ENCODE measurements around the gene C12orf56.

The C12orf56 gene

DNA sequence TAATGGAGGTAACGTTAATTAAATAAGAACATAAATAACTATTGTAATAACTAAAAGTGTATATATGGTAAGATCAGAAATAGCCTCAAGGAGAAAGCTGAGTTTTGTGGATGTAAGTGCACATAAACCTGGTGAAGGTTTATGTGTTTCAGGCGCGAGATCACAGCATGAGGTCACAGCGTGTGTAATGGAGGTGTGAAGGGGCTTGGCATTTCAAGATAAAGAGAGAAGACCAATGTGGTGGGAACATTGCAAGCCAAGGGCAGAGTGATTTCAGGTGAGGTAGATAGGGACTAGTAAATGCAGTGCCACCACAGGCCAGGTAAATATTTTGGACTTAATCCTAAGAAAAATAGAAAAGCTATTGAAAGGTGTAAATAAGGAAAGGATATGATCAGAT, 146.7 kb downstream of the C12orf56 start:
- TF ChIP-seq OSR1 (CRISPR knock-in tag; IDR thresholded peaks at IDR 0.05) (no peak), ARNTL (CRISPR knock-in tag; IDR thresholded peaks at IDR 0.05; ENCODE audit: borderline replicate concordance, low read depth) (no peak), TOX (CRISPR knock-in tag; IDR thresholded peaks at IDR 0.05; ENCODE audit: borderline replicate concordance) (no peak), ZFP3 (CRISPR knock-in tag; IDR thresholded peaks at IDR 0.05) (no peak), SNAI2 (CRISPR knock-in tag; IDR thresholded peaks at IDR 0.05) (no peak), BACH2 (CRISPR knock-in tag; IDR thresholded peaks at IDR 0.05; ENCODE audit: borderline replicate concordance) (no peak), CSDC2 (CRISPR knock-in tag; IDR thresholded peaks at IDR 0.05) (no peak)
- TF ChIP-seq, protein P1, sequence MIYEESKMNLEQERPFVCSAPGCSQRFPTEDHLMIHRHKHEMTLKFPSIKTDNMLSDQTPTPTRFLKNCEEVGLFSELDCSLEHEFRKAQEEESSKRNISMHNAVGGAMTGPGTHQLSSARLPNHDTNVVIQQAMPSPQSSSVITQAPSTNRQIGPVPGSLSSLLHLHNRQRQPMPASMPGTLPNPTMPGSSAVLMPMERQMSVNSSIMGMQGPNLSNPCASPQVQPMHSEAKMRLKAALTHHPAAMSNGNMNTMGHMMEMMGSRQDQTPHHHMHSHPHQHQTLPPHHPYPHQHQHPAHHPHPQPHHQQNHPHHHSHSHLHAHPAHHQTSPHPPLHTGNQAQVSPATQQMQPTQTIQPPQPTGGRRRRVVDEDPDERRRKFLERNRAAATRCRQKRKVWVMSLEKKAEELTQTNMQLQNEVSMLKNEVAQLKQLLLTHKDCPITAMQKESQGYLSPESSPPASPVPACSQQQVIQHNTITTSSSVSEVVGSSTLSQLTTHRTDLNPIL (CRISPR knock-in tag; IDR thresholded peaks at IDR 0.05; ENCODE audit: low read depth): no peak
- TF ChIP-seq, protein P2, sequence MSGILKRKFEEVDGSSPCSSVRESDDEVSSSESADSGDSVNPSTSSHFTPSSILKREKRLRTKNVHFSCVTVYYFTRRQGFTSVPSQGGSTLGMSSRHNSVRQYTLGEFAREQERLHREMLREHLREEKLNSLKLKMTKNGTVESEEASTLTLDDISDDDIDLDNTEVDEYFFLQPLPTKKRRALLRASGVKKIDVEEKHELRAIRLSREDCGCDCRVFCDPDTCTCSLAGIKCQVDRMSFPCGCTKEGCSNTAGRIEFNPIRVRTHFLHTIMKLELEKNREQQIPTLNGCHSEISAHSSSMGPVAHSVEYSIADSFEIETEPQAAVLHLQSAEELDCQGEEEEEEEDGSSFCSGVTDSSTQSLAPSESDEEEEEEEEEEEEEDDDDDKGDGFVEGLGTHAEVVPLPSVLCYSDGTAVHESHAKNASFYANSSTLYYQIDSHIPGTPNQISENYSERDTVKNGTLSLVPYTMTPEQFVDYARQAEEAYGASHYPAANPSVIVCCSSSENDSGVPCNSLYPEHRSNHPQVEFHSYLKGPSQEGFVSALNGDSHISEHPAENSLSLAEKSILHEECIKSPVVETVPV (CRISPR knock-in tag; IDR thresholded peaks at IDR 0.05): no peak
- TF ChIP-seq, protein P3, sequence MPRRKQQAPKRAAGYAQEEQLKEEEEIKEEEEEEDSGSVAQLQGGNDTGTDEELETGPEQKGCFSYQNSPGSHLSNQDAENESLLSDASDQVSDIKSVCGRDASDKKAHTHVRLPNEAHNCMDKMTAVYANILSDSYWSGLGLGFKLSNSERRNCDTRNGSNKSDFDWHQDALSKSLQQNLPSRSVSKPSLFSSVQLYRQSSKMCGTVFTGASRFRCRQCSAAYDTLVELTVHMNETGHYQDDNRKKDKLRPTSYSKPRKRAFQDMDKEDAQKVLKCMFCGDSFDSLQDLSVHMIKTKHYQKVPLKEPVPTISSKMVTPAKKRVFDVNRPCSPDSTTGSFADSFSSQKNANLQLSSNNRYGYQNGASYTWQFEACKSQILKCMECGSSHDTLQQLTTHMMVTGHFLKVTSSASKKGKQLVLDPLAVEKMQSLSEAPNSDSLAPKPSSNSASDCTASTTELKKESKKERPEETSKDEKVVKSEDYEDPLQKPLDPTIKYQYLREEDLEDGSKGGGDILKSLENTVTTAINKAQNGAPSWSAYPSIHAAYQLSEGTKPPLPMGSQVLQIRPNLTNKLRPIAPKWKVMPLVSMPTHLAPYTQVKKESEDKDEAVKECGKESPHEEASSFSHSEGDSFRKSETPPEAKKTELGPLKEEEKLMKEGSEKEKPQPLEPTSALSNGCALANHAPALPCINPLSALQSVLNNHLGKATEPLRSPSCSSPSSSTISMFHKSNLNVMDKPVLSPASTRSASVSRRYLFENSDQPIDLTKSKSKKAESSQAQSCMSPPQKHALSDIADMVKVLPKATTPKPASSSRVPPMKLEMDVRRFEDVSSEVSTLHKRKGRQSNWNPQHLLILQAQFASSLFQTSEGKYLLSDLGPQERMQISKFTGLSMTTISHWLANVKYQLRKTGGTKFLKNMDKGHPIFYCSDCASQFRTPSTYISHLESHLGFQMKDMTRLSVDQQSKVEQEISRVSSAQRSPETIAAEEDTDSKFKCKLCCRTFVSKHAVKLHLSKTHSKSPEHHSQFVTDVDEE (CRISPR knock-in tag; IDR thresholded peaks at IDR 0.05): no peak
- no peak for ATAC-seq

DNA sequence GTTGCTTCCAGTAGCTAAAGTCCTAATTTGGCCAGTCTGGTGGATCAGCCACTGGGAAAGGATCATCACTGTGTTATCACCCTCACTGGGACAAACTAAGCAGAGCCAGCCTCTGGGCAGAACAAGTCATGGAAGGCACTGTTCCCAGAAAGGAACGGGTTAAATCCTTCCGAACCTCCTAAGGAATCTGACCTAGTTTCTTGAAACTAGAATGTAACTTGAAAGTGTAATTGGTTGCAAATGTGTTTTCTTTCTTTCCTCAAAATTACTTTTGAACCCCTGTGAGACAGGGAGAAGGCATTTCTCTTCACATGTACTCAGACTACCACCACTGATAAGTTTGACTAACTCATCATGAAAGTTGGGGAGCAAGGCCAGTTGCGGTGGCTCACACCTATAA, 149.8 kb downstream of the C12orf56 start:
- TF ChIP-seq, protein P4, sequence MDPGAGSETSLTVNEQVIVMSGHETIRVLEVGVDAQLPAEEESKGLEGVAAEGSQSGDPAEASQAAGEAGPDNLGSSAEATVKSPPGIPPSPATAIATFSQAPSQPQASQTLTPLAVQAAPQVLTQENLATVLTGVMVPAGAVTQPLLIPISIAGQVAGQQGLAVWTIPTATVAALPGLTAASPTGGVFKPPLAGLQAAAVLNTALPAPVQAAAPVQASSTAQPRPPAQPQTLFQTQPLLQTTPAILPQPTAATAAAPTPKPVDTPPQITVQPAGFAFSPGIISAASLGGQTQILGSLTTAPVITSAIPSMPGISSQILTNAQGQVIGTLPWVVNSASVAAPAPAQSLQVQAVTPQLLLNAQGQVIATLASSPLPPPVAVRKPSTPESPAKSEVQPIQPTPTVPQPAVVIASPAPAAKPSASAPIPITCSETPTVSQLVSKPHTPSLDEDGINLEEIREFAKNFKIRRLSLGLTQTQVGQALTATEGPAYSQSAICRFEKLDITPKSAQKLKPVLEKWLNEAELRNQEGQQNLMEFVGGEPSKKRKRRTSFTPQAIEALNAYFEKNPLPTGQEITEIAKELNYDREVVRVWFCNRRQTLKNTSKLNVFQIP (CRISPR knock-in tag; IDR thresholded peaks at IDR 0.05; ENCODE audit: borderline replicate concordance, low read depth): no peak
- TF ChIP-seq RARB (CRISPR knock-in tag; IDR thresholded peaks at IDR 0.05) (no peak), GLIS3 (CRISPR knock-in tag; IDR thresholded peaks at IDR 0.05) (no peak), OSR1 (CRISPR knock-in tag; IDR thresholded peaks at IDR 0.05) (no peak), BACH2 (CRISPR knock-in tag; IDR thresholded peaks at IDR 0.05; ENCODE audit: borderline replicate concordance) (no peak), TCF4 (CRISPR knock-in tag; IDR thresholded peaks at IDR 0.05; ENCODE audit: borderline replicate concordance) (no peak), ISL1 (CRISPR knock-in tag; IDR thresholded peaks at IDR 0.05) (no peak), ESRRG (CRISPR knock-in tag; IDR thresholded peaks at IDR 0.05) (no peak), ZFP30 (CRISPR knock-in tag; IDR thresholded peaks at IDR 0.05) (no peak), ZFP3 (CRISPR knock-in tag; IDR thresholded peaks at IDR 0.05) (no peak), ZC3H10 (CRISPR knock-in tag; IDR thresholded peaks at IDR 0.05) (no peak), PPARA (CRISPR knock-in tag; IDR thresholded peaks at IDR 0.05; ENCODE audit: borderline replicate concordance) (no peak), ARNTL (CRISPR knock-in tag; IDR thresholded peaks at IDR 0.05; ENCODE audit: borderline replicate concordance, low read depth) (no peak), ZNF8 (CRISPR knock-in tag; IDR thresholded peaks at IDR 0.05) (no peak), CSDC2 (CRISPR knock-in tag; IDR thresholded peaks at IDR 0.05) (no peak)
- TF ChIP-seq, protein P2 (CRISPR knock-in tag; IDR thresholded peaks at IDR 0.05): no peak
- TF ChIP-seq, protein P3 (CRISPR knock-in tag; IDR thresholded peaks at IDR 0.05): no peak
- TF ChIP-seq, protein P5, sequence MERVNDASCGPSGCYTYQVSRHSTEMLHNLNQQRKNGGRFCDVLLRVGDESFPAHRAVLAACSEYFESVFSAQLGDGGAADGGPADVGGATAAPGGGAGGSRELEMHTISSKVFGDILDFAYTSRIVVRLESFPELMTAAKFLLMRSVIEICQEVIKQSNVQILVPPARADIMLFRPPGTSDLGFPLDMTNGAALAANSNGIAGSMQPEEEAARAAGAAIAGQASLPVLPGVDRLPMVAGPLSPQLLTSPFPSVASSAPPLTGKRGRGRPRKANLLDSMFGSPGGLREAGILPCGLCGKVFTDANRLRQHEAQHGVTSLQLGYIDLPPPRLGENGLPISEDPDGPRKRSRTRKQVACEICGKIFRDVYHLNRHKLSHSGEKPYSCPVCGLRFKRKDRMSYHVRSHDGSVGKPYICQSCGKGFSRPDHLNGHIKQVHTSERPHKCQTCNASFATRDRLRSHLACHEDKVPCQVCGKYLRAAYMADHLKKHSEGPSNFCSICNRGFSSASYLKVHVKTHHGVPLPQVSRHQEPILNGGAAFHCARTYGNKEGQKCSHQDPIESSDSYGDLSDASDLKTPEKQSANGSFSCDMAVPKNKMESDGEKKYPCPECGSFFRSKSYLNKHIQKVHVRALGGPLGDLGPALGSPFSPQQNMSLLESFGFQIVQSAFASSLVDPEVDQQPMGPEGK (CRISPR knock-in tag; IDR thresholded peaks at IDR 0.05; ENCODE audit: borderline replicate concordance): no peak
- TF ChIP-seq, protein P1 (CRISPR knock-in tag; IDR thresholded peaks at IDR 0.05; ENCODE audit: low read depth): no peak
- no peak for ATAC-seq
